CD14-positive monocyte (primary cell): Measurements from ENCODE around the gene ERCC5. TPM values are rescaled to one million over a fixed set of nuclear protein-coding genes. Genes with fewer than 3 reads are reported as not detected.

Source experiments
- DNase-seq, 3 donors: peaks; one replicate each; pipeline ENCODE4 v3.0.0-alpha.2; 2011 to 2022
- H2AFZ ChIP-seq: 2 replicates; pipeline ENCODE4 v1.6.0; 2012; ENCODE audit warnings: mild to moderate bottlenecking, low read depth, low read length, inconsistent platforms; ENCODE audit not compliant: insufficient read depth, poor library complexity, severe bottlenecking
- H3K27ac ChIP-seq, 2 donors: 1 replicate in 1 of 2; 2 replicates in 1 of 2; pipeline ENCODE4 v1.5.1; 2012 to 2013; ENCODE audit warnings: low read length in 2 of 2, control low read depth in 1 of 2, inconsistent platforms in 1 of 2, low read depth in 1 of 2, mild to moderate bottlenecking in 1 of 2
- H3K27me3 ChIP-seq, 2 donors: one replicate each; pipeline versions ENCODE4 v1.6.0 to v1.6.1; 2011 to 2013; ENCODE audit warnings: low read length in 2 of 2; ENCODE audit not compliant: control insufficient read depth in 2 of 2, insufficient read depth in 2 of 2
- H3K36me3 ChIP-seq, 2 donors: replicated peaks in 1 of 2; 1 replicate in 1 of 2; 2 replicates in 1 of 2; pipeline versions ENCODE4 v1.5.1 to v1.6.1; 2012 to 2013; ENCODE audit warnings: low read length in 2 of 2, control low read depth in 1 of 2, inconsistent platforms in 1 of 2, mild to moderate bottlenecking in 1 of 2; ENCODE audit not compliant: insufficient read depth in 2 of 2, control insufficient read depth in 1 of 2
- H3K4me1 ChIP-seq, 2 donors: 1 replicate in 1 of 2; 2 replicates in 1 of 2; pipeline versions ENCODE4 v1.5.1 to v1.6.1; 2012 to 2013; ENCODE audit warnings: low read length in 2 of 2, control low read depth in 1 of 2, inconsistent platforms in 1 of 2, mild to moderate bottlenecking in 1 of 2, moderate library complexity in 1 of 2; ENCODE audit not compliant: insufficient read depth in 2 of 2, control insufficient read depth in 1 of 2
- H3K4me2 ChIP-seq: replicated peaks from 2 replicates; pipeline ENCODE3; 2012; ENCODE audit warnings: low read length, moderate library complexity, mild to moderate bottlenecking; ENCODE audit not compliant: poor library complexity, severe bottlenecking; ENCODE audit errors: extremely low read depth
- H3K4me3 ChIP-seq, 3 experiments: fragments of 200-600 bp in 1 of 3; sonication (generic) in 1 of 3; replicated peaks in 1 of 3; 1 replicate in 2 of 3; 2 replicates in 1 of 3; pipeline ENCODE4 v1.5.1; 2011 to 2013; ENCODE audit warnings: low read length in 3 of 3, mild to moderate bottlenecking in 3 of 3, control low read depth in 2 of 3, low read depth in 2 of 3, inconsistent platforms in 1 of 3, moderate library complexity in 1 of 3
- H3K79me2 ChIP-seq: 2 replicates; pipeline ENCODE4 v1.6.0; 2012; ENCODE audit warnings: mild to moderate bottlenecking, control low read depth, inconsistent platforms, low read length, moderate library complexity; ENCODE audit not compliant: insufficient read depth
- H3K9ac ChIP-seq: 2 replicates; pipeline ENCODE4 v1.6.0; 2017; ENCODE audit warnings: low read length, mild to moderate bottlenecking; ENCODE audit not compliant: insufficient read depth, poor library complexity, severe bottlenecking
- H3K9me3 ChIP-seq, 2 donors: replicated peaks in 1 of 2; 1 replicate in 1 of 2; 2 replicates in 1 of 2; pipeline versions ENCODE4 v1.5.1 to v1.6.1; 2012 to 2013; ENCODE audit warnings: low read length in 2 of 2, control low read depth in 1 of 2; ENCODE audit not compliant: control insufficient read depth in 1 of 2, insufficient read depth in 1 of 2
- H4K20me1 ChIP-seq: 2 replicates; pipeline ENCODE4 v1.6.0; 2012; ENCODE audit warnings: mild to moderate bottlenecking, low read length, control low read depth, moderate library complexity; ENCODE audit not compliant: insufficient read depth
- H3K27ac Mint-ChIP-seq, 7 donors: one replicate each; pipeline ENCODE4 v1.8.0; 2020; ENCODE audit warnings: mild to moderate bottlenecking in 7 of 7, mixed read lengths in 7 of 7, moderate library complexity in 6 of 7, inconsistent platforms in 2 of 7
- H3K27me3 Mint-ChIP-seq, 3 donors: one replicate each; pipeline ENCODE4 v1.8.0; 2021 to 2022; ENCODE audit warnings: low read depth in 3 of 3, mild to moderate bottlenecking in 3 of 3, mixed read lengths in 3 of 3, moderate library complexity in 3 of 3, inconsistent platforms in 1 of 3
- H3K36me3 Mint-ChIP-seq, 2 donors: one replicate each; pipeline ENCODE4 v1.8.0; 2020; ENCODE audit warnings: mixed read lengths in 2 of 2, inconsistent platforms in 1 of 2, mild to moderate bottlenecking in 1 of 2
- H3K4me1 Mint-ChIP-seq: one replicate; pipeline ENCODE4 v1.8.0; 2020; ENCODE audit warnings: mild to moderate bottlenecking, mixed read lengths
- H3K4me3 Mint-ChIP-seq, 2 donors: one replicate each; pipeline ENCODE4 v1.8.0; 2020; ENCODE audit warnings: mild to moderate bottlenecking in 2 of 2, mixed read lengths in 2 of 2, moderate library complexity in 1 of 2
- H3K9me3 Mint-ChIP-seq, 7 donors: one replicate each; pipeline ENCODE4 v1.8.0; 2020 to 2022; ENCODE audit warnings: mixed read lengths in 7 of 7, mild to moderate bottlenecking in 6 of 7, moderate library complexity in 6 of 7, inconsistent platforms in 2 of 7
- CTCF ChIP-seq: fragments of 200-600 bp; IDR thresholded peaks from one replicate; pipeline ENCODE4 v1.8.0; 2022; ENCODE audit warnings: antibody characterized with exemption, mild to moderate bottlenecking
- WGBS: methylation state at CpG from one replicate; pipeline ENCODE4 v1.1.5; 2013; ENCODE audit warnings: missing lambda C conversion rate; ENCODE audit not compliant: insufficient coverage; 5-methylcytosine and 5-hydroxymethylcytosine counted together
- intact Hi-C, 2 donors: fragments of 100-400 bp; cut with micrococcal nuclease; formaldehyde crosslinking; loops; one replicate each; pipeline versions ENCODE4 v1.15.0 to v1.15.1; 2023
- polyA plus RNA-seq, 3 donors: library from polyadenylated mRNA; depleted of rRNA in 1 of 3; unstranded in 2 of 3; stranded (reverse) in 1 of 3; fragments of 300-500 nt in 2 of 3; fragments of >200 nt in 1 of 3; fragmentation: Illumina TruSeq in 2 of 3; gene quantifications; 1 replicate in 2 of 3; 2 replicates in 1 of 3; pipeline ENCODE4 v1.2.3, GENCODE V29; 2012 to 2021

Gene ERCC5
- polyA plus RNA-seq, 3 donors = 15.2 to 34.2 (median 22.1) TPM

GRCh38 chr13:102838982-102839381, 6.8 kb upstream of the ERCC5 start:
- no peaks in the 10 kb centered on the region for H3K36me3 ChIP-seq
- no peak for DNase-seq
- no peaks in the 10 kb centered on the region for H3K4me1 ChIP-seq
- no peaks in the 10 kb centered on the region for H4K20me1 ChIP-seq
- WGBS = 100% methylated on average over 1 of the region's 4 CpGs
- no peak overlapping the region for H3K4me3 ChIP-seq
- intact Hi-C loops = no loop called here
- no peak overlapping the region for H3K27ac ChIP-seq
- H2AFZ ChIP-seq = no peak overlapping the region
- no peaks in the 10 kb centered on the region for H3K9me3 ChIP-seq
- Mint-ChIP-seq H3K36me3 (peaks cover 3 to 10% of the 10 kb centered on the region in 2 donors), H3K4me3 (no peak overlapping the region), H3K9me3 (no peaks in the 10 kb centered on the region), H3K27ac (no peak overlapping the region), H3K27me3 (no peaks in the 10 kb centered on the region), H3K4me1 (no peaks in the 10 kb centered on the region)
- no peak for TF ChIP-seq CTCF
- no peak overlapping the region for H3K9ac ChIP-seq
- no peak overlapping the region for H3K4me2 ChIP-seq
- no peaks in the 10 kb centered on the region for H3K79me2 ChIP-seq
- H3K27me3 ChIP-seq = no peaks in the 10 kb centered on the region

GRCh38 chr13:102839462-102839861, 6.4 kb upstream of the ERCC5 start:
- Histone ChIP-seq H3K36me3 (no peaks in the 10 kb centered on the region), H2AFZ (no peak overlapping the region), H3K4me1 (no peaks in the 10 kb centered on the region), H3K27me3 (no peaks in the 10 kb centered on the region), H3K4me2 (no peak overlapping the region), H3K9me3 (no peaks in the 10 kb centered on the region), H3K9ac (no peak overlapping the region), H3K4me3 (no peak overlapping the region), H3K79me2 (no peaks in the 10 kb centered on the region), H4K20me1 (no peaks in the 10 kb centered on the region), H3K27ac (no peak overlapping the region)
- H3K27ac Mint-ChIP-seq = no peak overlapping the region
- H3K4me1 Mint-ChIP-seq = no peaks in the 10 kb centered on the region
- no peaks in the 10 kb centered on the region for H3K9me3 Mint-ChIP-seq
- intact Hi-C loops = no loop called here
- no peaks in the 10 kb centered on the region for H3K27me3 Mint-ChIP-seq
- TF ChIP-seq CTCF = no peak
- WGBS = 80% methylated on average over 1 of the region's 5 CpGs
- peaks cover 3 to 9% of the 10 kb centered on the region in 2 donors for H3K36me3 Mint-ChIP-seq
- no peak overlapping the region for H3K4me3 Mint-ChIP-seq
- no peak for DNase-seq
